HG03575 (cell line): ENCODE results near the gene LAMTOR4.
"Not testable (repeated sequence)": the region's sequence is repeated elsewhere in the genome, so short reads cannot be mapped to it uniquely, and the experiment has no call there.

Source experiments
- ATAC-seq: cut with Tn5 transposase; IDR thresholded peaks from one replicate; pipeline ENCODE4 v1.9.1; 2021; ENCODE audit not compliant: unreplicated experiment, insufficient number of reproducible peaks, low FRiP score; ENCODE audit errors: extremely low read depth

Gene LAMTOR4

DNA sequence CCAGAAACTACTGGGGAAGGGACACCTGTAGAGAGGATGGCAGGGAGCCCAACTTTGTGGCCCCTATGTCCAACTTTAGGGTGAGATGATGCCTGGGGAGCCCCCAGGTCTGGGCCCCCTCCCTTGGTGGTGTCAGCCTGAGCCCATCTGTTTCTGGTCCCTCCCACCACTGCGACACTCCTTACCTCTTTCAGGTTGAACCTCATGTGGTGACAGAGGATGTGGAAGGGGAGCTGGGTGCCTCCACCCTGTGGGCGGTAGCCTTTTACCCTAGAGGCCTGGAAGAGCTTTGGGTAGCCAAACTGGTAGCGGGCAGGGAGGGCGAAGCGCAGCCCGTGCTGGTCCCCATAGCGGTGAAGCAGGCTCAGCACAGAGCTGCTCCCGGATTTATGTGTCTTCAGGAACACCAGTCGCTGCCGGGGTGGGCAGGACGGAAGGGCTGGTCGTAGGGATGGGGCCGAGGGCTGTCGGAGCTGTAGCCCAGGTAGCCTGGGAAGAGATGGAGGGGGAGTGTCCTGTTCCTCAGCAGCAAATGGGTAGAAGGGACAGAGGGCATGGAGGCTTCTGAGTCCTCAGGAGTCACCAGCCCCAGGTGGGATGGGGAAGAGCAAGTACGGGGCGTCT, 17.7 kb downstream of the LAMTOR4 start:
- no peak for ATAC-seq

DNA sequence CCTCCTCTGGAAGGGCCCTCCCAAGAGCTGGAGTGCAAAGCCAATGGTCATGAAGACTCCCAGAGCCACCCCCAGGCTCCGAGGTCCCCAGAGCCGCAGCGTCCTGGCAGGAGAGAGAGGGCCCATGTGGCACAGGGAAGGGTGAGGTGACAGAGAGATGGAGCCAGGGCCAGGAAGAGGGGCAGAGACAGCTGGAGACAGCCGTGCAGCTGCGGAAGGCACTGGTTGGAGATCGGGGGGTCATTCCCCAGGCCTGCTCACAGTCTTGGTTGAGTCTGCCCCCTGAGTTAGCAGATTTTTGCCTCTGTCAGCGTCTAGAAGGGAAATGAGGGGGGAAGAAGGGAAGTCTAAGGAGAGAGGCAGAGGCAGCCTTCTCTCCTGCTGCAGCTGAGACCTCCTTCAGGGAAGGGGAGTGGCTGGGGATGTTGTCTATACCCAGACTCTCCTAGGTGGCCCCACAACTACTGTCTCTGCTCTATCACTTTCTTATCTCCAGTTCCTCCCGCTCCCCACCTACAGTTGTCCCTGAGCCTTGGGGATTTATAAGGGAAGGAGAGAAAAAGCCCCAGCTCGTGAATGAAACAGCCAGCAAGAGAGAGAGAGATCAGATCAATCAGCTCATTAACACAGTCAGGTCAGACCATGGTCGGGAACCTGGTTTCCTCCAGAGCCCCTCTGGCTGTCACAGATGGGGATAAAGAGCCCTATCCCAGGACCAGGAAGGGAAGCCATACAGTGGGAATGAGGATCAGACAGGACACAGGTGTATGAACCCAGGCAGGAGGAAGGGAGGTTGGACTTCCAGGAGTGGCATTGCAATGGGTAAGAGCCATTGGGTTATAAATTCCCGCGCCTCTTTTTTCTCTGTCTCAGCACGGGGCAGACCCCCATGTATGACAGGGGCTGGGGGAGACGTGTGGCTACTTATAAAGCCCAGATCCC, 18.5 kb downstream of the LAMTOR4 start:
- ATAC-seq, result no peak

DNA sequence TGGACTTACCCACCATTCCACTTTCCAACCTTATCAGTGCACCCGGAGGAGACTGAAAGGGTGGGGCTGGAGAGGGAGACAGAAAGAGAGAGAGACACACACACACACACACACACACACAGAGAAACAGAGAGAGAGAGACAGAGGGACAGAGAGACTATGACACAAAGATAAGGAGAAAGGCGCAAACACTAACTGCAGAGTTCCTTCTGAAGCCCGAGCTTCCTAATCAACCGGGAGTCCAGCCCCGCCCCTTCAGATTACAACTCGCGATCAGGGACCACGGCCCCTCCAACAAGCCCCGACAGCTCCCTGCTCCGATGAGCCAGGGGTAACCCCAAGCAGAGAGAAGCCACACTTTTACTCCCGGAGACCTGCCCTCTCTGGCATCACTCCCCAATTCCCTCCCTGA, 19.2 kb downstream of the LAMTOR4 start:
- no peak for ATAC-seq

DNA sequence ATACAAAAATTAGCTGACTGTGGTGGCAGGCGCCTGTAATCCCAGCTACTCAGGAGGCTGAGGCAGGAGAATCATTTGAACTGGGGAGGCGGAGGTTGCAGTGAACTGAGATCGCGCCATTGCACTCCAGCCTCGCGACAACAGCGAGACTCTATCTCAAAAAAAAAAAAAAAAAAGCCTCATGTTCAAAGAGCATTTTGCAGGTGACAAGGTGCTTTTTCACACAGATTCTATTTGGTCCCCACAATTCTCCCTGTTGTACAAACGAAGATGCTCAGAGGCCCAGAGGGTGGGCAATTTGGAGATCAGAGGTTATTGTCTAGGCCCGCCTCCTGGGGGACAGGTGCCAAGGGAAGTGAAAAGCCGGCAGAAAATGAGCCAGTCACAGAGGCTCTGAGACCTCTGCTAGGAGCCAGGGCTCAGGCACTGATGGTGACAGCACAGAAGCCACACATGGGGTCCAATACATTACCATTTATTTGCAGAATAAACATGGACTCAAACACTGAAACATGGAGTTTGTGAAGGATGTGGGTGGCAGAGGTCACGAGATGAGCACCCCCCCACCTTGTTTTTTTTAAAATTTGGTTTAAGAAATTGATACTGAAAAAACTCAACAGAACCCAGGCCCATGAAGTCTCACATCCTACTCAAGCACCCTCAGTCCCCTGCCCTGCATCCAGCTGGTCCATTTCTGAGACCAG, 20.6 kb downstream of the LAMTOR4 start:
- no peak for ATAC-seq

DNA sequence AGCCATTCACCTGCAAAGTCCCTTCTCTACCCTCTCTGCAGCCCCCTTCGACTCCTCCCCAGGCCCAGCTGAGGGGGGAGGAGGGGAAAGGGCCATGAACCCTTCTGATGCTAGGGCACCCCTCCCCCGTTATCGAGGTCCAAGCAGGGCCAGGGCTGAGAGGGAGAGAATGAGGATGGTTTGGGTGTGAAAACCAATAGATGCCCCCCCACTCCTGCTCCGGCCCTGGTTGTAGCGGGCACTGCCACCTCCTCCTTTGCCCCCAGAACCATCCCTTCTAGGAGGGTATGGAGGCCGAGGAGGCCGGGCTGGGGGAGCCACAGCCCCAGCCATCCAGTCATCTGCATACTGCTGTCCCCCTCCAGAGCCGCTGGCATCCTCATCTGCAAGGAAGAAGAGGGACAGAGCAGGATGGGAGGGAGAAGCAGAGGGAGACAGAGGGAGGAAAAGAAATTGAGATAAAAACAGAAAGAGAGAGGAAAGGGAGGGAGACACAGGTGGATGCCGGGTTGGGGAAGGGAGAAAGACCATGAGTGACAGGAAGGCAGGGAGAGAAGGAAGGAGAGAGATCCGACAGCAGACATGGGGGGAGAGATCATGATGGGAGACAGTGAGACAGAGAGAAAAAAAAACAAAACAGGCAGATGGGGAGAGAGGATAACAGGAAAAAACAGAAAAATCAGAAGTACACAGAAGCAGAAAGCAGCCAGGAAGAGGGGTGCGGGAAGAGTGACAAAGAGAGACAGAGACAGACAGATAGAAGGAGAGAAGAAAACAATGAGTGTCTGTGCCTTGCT, 21.6 kb downstream of the LAMTOR4 start:
- ATAC-seq, result no peak

DNA sequence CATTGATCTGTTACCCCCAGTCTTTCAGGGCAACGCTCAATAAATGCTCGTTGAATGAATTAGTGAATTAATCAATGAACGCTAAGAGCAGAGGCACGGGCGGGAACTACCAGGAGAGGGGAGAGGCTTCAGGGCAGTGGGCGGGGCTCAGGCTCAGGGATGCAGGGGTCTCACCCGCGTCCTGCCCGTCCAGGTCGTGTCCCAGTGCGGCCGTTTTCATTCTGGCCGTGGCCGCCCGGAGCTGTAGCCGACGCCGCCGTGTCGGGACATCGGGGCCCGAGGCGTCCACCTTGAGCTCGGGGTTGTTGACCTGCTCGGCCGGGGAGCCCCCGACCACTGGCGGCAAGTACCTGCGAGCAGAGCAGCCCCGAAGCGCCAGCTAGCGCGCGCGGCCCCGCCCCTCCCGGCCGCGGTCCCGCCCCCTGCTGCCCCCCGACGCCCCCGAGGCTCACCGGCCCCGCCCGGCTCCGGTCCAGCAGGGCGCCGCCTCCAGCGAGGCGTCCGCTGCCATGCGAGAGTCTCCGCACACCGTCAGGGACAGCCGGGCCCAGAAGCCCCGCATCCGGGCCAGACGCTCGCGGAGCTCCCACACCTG, 22.5 kb downstream of the LAMTOR4 start:
- no peak for ATAC-seq

DNA sequence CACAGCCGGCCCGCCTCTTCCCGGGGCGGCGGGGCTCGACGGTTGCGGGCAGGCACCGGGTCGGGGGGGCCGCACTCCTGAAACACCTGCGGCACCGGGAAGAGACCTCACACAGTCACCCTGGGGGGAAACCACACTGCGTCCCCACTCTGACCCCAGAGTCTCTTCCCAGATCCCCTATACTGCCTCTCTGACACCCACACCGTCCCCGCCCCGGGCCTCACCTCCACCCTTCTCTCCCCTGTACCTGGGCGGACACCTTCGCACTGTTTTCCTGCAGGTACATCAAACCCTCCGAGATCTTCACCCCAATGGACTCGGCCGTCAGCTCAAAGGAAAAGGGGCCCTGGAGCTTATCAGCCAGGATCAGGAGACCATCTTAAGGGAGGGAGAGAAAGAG, 23.1 kb downstream of the LAMTOR4 start:
- ATAC-seq, result no peak

DNA sequence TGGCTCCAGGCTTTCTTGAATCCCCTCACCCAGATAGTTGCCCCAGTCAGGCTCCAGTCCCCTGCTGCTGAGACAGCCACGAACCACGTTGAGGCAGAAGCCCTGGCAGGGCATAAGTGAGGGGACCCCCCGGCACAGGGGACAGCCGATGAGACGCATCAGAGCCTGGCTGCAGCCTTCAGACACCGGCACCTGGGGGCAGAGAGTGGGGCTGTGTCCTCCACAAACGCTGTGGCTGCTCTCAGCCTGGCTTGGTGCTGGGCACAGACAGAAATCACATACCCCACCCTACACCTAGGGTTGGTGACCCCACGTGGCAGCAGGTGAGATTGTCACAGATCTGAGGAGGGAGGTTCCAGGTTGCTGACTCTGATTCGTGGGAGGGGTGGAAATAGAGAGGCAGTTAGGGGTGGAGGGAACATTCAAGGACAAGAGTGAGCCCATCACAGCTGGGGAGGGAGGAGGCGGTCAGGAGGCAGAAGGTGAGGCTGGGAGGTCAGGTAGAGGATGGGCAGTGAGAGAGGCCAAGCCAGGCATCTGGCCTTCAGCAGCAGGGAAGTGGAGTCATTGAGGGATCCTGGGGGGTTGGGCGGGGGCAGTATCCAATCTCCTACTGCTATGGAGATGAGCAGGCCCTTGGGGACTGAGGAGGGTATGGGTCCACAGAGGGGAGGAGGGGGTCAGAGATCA, 25.2 kb downstream of the LAMTOR4 start:
- no peak for ATAC-seq

DNA sequence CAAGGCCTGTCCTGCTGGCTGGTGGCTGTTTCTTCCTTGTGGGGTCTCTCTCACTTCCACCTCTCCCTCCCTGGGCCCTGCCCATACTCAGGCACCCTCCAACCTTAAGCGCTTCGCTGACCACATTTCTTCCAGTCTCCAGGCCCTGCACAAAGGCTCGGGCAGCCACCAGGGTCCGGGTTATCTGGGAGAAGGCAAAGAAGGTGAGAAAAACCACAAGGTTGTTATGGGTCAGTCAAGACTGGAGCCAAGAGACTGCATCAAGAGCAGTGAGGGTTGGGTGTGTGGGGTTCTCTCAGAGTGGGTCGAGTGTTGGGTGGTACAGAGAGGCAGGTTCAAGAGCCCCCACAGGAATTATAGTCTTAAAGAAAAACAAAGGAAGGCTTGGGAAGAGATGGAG, 25.9 kb downstream of the LAMTOR4 start:
- ATAC-seq, result no peak

DNA sequence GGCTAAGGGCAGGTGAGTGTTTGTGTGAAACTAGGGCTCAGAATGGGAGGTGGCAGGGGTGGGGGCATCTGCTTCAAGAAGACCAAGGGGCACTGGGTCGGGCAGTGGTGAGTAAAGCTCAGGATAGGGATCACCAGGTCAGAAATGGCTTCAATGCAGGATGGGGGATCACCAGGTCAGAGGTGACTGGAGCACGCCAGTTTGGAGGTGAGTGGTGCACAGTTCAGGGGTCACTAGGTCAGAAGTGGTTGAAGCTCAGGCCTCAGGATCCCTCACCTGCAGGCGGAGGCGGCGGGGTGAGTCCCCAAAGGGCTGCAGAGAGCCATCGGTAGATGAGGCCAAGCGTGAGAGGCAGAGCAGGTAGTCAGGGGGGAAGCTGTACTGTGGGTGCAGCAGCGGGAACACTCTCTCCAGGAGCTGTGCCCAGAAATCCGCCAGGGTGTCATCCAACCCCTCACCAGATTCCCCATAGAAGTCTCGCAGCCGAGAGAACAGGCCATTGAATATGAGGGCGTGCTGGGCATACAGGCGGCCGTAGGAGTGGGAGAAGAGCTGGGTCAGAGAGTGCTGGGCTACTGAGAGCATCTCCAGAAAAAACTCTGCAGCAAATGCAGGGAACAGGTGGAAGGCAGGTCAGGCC, 26.7 kb downstream of the LAMTOR4 start:
- no peak for ATAC-seq

DNA sequence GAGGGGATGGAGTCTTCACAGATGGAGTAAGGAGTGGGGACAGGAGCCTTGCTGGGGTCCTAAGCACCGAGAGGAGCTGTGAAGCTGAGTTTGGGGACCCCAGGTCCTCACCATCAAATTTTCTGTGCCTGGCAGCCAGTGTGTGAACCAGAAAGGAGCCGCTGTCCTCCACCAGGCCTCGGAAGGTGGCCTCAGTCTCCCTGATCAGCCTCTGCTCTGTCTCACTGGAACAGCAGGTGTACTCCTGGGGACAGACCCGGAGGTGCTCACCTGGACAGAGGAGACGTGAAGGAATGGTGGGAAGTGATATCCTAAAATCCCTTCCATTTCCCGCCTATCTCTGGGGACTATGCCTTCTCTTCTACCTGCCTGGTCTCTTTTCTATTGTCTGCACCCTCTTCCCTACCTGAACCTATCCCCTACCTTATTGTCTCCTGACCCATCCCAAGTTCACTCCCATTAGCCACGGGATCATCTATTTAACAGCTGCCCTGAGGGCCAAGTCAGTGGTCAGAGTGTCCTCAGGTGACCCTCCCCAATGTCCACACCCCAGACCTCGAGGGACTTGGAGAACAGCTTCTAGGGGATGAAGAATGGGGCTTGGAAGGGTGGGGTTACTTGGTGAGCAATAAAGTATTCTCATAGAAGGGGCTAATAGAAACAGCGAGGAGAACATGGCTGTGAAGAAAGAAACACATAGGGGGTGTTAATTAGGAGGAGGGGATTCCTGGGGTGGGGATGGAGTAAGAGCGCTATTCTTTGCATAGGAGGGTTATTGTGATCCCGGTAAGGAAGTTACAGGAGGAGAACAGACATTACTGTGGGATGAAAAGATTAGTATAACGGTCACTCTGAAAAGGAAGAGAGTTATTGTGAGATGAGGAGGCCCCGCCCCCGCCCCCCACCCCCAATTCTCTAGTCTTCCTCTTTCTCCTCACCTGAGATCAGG, 27.7 kb downstream of the LAMTOR4 start:
- ATAC-seq, result no peak

DNA sequence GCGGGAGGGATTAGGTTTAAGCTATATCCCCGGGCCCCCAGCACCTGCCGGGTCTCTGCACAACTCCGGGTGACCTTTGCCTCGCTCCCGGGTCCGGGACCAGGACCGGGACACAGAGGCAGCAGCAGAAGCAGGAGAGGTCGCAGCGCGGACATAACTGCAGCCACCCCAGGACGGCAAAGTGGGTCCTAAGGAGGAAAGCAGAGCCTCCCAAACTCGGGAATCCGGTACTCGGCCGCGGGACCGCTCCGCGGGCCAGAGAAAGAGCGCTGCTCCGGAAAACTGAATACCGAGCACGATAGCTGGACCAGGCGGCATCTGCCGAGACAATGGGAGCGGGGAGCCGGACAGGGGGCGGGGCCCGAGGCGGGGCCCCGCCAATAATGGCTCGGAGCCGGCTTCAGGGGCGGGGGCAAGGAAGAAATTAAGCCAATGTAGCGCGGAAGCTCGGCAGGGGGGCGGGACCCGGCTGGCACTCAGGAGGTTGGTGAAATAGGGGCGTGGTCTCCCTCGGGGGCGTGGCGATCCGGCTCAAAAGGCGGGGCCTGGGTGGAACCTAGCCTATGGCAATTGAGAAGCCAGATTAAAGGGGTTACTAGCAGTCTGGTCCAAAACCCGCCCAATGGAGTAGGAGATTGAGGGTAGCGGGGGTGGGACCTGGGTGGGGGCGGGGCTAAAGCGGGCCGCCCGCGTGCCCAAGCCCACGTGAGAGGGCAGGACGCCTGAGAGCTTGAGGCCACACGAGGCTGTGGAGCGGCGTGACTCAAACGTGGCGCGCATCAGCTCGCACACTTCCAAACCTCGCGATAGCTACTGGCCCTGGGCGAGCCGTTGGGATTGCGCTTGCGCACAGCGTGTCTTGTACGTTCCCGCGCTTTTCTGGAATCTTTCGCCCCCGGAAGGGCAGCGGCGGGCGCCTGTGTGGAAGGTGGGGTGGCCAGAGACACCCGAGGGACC, 28.6 kb downstream of the LAMTOR4 start, which contains the start of the genes GPC2 and STAG3:
Gene GPC2 (minus strand): TSS at position 337 of the 957 bp plus-strand sequence. CDS start 182 bp downstream, at position 155.
Gene STAG3 (plus strand): TSS at position 874 of the 957 bp plus-strand sequence. CDS start 2,639 bp downstream, outside the sequence.
- no peak for ATAC-seq

DNA sequence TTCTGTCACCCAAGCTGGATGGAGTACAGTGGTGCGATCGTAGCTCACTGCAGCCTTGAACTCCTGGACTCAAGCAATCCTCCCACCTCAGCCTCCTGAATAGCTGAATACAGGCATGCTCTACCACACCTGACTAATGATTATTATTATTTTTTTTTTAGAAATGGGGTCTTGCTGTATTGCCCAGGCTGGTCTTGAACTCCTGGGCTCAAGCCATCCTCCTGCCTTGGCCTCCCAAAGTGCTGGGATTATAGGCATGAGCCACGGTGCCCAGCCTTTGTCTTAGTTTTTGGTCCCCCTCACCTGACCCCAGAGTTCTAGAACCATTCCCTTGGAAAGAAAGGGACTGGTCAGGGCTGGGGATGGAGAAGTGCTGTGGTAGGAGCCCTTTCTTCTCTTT, 31.4 kb downstream of the LAMTOR4 start:
- not testable (repeated sequence) for ATAC-seq

DNA sequence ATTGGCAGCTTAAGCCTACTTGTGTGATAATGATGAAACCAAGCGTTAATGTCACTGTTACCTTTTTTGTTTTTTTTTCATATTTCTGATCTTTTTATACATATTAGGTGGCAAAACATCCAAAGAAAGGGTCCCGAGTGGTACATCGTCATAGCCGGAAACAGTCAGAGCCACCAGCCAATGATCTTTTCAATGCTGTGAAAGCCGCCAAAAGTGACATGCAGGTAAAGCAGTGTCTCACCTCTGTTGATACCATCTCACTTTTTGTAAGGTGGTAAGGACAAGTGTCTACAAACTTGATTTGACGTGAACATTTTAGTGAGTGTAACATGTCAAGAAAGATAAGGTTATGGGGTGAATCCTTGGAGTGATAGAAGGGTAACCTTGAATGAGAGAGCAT, 33.9 kb downstream of the LAMTOR4 start:
- not testable (repeated sequence) for ATAC-seq

DNA sequence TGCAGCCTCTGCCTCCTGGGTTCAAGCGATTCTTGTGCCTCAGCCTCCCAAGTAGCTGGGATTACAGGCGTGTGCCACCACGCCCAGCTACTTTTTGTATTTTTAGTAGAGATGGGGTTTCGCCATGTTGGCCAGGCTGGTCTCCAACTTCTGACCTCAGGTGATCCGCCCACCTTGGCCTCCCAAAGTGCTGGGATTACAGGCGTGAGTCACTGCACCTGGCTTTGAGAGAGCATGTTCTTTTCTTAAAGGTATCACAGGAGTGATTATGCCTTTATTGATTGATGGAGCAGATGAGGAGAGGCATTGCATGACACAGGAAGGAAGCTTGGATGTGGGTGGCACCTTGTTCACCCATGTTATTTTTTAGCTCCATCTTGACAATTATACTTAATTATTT, 34.4 kb downstream of the LAMTOR4 start:
- not testable (repeated sequence) for ATAC-seq
